CD4-positive, alpha-beta T cell treated with Interleukin-12 subunit alpha and Interleukin-12 subunit beta, for 1 hour (primary cell): ENCODE data around the gene DENND6B.

Experiments
- DNase-seq: peaks from one replicate; pipeline ENCODE4 v3.0.0-alpha.2; 2020

Gene DENND6B

GRCh38 chr22:50302041-50302541, 24.7 kb downstream of the DENND6B start:
- no peak for DNase-seq

DNA sequence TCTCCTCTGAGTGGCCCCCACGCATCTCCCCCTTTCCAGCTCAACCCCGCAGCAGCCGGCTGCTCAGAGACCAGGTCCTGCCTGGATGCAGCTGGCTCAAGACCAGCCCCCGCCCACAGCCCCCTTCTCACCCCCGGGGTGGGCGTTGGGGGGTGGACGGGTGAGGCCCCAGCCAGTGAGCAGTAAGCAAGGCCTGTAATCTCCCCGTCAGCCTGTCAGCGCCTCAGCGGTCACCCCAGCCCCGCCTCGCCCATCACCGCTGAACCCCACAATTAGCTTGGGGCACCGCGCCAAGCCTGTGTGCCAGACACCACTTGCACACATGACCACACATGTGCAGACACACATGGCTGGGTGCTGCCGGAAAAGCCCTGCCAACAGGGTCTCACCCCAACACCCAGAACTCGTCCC, 25.2 kb downstream of the DENND6B start:
- DNase-seq: no peak

DNA sequence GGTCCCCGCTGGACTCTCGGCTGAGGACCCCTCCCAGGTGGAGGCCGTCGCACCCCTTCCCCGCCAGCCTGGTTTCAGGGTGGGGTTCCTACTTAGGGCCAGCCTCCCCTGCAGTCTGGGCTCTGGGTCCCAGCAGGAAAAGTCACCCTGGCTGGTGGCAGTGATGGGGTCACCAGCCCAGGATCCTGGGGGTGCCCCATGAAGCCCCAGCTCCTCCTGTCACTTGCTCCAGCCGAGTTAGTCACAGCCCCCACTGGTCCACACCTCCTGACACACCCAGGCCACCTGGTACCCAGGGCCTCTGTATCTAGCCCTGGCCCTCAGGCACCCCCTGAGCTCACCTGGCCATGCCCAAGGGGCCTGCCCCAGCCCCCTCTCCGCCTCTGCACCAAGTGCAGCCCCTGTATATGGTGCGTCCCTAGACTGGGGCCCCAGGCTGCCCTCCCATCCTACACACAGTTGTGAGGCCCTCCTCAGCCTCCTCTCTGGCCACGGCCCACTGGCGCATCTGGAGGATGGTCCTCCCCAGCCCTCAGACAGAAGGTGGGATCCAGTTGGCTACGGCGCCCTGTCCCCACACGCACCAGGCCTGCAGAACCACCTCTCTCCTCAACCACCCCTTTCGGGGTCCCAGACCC, 26.1 kb downstream of the DENND6B start:
- DNase-seq: no peak

DNA sequence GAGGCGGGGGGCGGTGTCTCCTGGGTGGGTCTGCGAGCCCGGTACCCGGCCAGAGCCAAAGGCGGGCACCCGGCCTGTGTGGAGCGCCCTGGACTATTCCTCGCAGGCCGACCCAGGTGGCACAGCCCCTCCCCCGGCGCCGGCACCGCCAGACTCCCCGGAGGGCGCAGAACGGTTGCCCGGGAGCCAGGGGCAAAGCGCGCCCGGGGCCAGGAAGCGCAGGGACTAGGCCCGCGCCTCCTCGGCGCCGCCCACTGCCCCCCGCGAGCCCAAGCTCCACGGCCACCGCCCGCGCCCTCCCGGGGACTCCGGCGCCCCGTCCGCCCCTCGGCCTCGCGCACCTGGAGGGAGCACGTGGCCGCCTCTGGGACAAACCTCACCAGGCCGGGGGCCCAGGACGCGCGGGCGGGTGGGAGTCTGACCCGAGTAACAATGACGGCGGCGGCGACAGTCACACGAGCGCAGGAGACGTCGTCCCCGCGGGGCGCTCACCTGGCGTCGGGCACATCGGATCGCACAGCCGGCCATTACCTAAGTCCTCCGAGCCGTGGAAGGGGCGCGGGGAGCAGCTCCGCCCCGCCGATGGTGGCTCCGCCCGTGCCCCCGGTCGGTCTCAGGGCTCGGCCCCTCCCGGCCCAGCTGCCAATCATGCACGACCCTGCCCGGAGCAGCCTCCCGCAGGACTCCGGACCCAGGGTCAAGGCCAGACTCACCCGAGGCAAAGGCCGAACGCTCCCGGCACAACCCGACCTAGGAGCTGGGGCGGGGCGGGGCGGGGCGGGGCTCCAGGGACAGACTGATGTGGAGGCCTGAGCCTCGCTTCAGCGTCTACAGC, 26.8 kb downstream of the DENND6B start:
- no peak for DNase-seq

- no peak for DNase-seq
Measured at GRCh38 chr22:50298937-50299784, 27.7 kb downstream of the DENND6B start.

DNA sequence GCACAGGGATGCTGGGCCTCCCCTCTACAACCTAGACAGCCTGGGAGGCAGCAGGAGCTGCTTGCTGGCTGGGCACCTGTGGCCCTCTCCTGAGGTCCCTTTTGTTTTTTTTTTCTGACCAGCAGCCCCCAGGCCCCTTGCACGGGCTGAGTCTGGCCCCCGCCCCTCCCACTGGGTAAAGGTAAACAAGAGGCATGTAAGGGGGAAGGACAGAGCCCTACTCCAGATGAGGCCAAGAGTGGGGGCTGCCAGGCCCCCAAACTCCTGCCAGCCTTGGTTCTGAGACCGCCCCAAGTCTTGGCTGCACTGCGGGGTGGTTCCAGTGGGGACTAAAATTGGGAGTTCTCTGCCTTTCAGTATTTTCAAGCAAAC, 28.6 kb downstream of the DENND6B start:
- no peak for DNase-seq

- no peak for DNase-seq
Measured at GRCh38 chr22:50297510-50298265, 29.1 kb downstream of the DENND6B start.

DNA sequence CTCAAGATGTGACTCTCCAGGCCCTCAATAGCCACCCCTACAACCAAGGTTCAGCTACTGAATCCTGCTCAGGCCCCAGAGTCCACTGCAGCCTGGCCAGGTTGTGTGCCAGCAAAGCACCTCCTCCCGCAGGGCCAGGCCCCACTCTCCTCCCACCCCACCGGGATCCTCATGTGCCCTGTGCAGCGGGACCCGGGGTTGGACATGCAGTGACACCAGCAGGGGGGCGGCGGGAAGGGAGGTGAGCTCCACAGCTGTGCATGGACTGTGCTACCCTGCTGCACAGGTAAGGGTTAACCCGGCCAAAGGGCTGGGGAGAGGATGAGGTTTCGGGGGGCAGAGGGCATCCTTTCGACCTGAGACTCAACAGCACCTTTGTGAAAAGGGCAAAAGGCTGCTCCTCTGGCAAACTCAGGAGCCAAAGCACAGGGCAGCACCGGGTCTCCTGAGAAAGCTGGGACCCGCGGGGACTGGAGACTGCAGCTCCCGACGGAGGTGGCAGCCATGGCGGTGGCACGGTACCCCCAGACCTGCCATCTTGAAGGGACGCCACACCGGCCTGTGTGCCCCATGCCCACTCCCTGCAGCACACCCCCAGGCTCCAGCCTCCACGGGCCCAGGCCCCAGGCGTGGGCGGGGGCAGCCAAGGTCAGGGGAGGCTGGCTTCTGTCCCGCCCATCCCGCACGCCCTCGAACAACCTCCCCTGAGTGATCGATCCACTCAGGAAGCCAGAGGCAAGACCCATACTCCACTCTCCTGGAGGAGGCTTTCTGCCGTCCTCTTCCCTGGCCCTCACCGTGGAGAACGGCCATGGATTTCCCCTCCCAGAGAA, 29.9 kb downstream of the DENND6B start:
- DNase-seq: no peak

- DNase-seq: no peak
Measured at GRCh38 chr22:50294319-50294656, 32.5 kb downstream of the DENND6B start.

- no peak for DNase-seq
Measured at GRCh38 chr22:50293441-50294318, 33.1 kb downstream of the DENND6B start.

- no peak for DNase-seq
Measured at GRCh38 chr22:50292643-50293440, 34.0 kb downstream of the DENND6B start.

DNA sequence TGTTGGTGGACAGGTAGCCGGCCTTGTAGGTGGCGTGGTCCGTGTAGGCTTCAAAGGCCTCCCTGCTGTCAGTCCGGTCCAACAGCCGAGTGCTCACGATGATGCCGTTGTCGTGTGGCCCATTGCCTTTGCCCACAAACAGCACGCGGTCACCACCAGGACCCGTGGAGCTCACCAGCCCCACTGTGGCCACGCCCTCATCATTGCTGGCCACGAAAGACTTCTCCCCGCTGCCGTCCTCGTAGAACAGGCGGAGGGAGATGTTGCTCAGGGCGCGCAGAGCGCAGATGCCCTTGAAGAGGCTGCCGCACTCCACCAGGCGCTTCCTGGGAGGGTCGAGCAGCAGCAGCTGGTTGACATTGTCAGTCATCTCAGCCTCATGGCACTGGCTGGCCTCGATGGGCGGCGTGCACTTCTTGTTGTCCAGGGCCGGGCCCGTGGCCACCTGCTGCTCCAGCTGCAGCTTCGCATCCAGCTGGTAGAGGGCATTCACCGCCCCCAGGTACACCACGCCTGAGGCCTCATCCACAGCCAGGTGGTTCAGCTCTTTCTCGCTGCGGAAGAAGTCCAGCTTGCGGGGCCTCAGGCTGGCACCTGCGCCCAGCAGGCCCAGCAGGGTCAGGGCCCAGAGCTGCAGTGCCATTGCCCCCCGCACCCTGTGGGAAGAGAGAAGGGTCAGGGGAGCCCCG, 36.7 kb downstream of the DENND6B start:
- DNase-seq: no peak

DNA sequence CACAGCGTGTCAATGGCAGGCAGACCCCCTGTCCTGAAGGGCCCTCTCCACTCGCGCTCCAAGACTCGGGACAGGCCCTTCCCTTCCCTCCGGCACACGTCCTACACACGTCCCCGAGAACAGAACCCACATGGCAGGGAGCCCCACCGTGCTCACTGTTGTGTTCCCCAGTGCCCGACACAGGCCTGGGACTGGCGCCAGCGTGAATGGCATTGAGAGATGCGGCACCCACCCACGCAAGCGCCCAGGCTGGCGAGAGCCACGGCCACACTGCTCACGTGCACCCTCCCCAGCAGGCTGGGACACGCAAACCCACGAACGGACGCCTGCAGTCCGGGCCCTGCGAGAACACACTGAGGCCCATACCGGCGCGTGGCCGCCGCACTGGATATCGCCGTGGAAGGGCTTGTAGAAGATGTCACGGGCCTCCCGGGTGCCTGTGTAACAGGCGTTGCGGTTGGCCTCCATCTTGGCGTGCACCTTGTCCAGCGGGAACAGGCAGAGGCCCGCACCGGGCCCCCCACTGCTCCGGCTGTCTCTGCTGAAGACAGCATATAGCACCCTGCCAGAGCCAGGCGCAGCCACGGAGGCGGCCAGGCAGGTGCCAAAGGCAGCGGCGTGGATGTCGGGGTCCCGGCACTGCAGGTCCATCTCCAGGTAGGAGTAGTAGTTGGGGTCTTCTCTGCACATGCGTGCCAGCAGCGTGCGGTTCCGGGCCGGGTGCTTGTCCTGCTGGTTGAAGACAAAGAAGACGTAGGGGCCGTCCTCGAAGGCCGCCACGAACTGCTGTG, 37.5 kb downstream of the DENND6B start:
- DNase-seq: no peak

DNA sequence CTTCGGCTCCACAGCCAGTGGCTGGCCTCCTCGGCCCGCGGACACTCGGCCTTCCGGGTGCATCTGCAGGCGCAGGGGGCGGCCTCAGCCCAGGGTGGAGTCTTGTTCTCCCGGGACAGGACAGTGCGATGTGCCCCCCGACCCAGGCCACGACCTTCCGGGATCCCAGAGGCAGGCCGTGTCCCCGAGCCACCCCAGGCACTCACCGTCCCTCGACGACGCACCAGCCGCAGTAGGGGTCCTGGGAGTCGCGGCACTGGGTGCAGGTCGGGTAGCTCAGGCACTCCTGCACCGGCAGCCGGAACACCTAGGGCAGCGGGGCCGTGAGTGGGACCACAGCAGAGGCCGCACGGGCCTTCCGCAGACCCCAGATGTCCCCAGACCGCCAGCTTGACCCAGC, 39.1 kb downstream of the DENND6B start:
- no peak for DNase-seq

DNA sequence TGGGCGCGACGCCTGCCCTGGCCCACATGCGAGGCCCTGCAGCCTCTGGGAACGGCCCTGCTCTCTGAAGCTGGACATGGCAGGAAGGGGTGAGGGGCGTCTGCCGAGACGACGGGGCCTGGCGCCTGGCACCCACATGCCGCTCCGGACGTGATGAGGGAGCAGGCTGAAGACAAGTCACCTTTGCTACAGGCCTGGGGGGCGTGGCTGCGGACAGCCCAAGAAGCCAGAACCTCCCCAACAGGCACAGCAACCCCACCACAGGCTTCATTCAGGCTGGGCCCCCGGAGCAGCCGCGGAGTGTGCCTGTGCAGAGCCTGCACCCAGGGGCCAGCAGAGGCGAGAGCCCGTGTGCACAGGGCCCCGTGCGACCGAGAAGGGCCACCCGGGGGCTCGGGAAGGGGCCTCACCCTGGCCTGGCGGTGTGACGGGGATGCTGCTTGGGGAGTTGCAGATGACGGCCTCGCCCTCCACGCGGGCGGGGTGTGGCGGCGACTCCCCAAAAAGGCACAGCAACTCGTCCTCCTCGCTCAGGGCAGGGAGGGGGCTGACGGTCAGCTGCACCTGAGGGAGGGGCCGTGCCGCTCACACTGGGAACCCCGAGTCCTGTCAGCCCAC, 40.0 kb downstream of the DENND6B start:
- DNase-seq: no peak

DNA sequence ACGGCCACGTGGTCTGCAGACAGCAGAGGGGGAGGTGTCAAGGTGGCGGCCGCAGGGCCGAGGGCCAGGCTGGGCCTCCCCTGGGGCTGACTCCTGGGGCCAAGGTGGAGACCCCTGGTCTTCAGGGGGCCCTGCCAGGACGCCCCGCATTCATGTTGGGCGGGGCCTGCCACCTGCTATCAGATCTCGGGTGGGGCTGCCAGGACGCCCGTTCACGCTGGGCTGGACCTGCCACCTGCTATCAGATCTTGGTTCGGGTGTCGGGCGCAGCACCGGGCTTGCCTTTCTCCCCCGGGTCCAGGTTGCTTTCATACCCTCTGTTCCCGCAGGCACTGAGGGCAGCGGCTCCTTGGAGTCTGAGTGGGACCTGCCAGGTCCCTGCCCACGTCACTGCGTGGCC, 40.5 kb downstream of the DENND6B start:
- no peak for DNase-seq

GRCh38 chr22:50285568-50286229, 41.1 kb downstream of the DENND6B start:
- no peak for DNase-seq
